HFF-Myc (cell line): Measurements from ENCODE around the gene GPR153.

Experiments
- DNase-seq: peaks from one replicate; pipeline ENCODE4 v3.0.0-alpha.2; 2011; ENCODE audit warnings: low read depth; ENCODE audit errors: extremely low read depth
- H3K4me3 ChIP-seq: replicated peaks from 2 replicates; pipeline ENCODE4 v1.5.1; 2011; ENCODE audit warnings: low read depth, mild to moderate bottlenecking, control low read depth, low read length
- CTCF ChIP-seq: IDR thresholded peaks from 2 replicates; pipeline ENCODE4 v1.5.1; 2012; ENCODE audit warnings: mild to moderate bottlenecking, low read depth, low read length, control low read depth; ENCODE audit errors: missing control alignments

Gene GPR153

GRCh38 chr1:6241887-6242740 lies 18.8 kb downstream of the GPR153 start:
- 0 out of 2 replicates have a peak overlapping the region, but pooled peaks have one; percentile 4 for H3K4me3 ChIP-seq
- TF ChIP-seq CTCF: no peak
- no peak for DNase-seq

- no peak for TF ChIP-seq CTCF
- H3K4me3 ChIP-seq: no peak overlapping the region
- no peak for DNase-seq
Measured at GRCh38 chr1:6241107-6241886, 19.6 kb downstream of the GPR153 start.

GRCh38 chr1:6239950-6240768 lies 20.7 kb downstream of the GPR153 start:
- H3K4me3 ChIP-seq: no peak overlapping the region
- DNase-seq: no peak
- no peak for TF ChIP-seq CTCF

DNA sequence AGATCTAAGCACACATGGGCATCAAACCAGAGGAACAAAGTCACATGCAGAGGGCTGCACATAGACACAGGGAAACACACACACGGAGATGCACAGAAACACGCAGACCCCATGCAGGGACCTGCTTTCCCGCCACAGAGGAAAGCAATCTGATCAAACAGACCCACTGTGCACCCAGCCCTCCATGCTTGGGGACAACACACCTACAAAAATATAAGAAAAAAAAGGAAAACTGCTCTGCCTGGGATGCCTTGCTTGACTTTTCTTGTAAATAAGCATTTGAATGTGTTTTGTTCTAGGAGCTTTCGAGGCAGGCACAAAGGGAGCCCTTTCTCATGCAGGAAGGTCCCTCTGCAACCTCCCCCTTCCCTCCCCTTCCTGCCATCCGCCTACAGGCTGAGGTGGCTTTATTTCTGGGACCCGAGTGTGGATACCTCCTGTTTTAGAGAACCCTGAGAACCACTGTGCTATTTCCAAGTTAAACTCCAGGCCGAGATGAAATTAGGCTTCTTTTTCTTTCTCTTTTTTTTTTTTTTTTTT lies 21.6 kb downstream of the GPR153 start:
- DNase-seq: no peak
- no peak overlapping the region for H3K4me3 ChIP-seq
- no peak for TF ChIP-seq CTCF

GRCh38 chr1:6237093-6237492 lies 23.8 kb downstream of the GPR153 start:
- TF ChIP-seq CTCF: no peak
- no peak for DNase-seq
- H3K4me3 ChIP-seq: no peak overlapping the region

DNA sequence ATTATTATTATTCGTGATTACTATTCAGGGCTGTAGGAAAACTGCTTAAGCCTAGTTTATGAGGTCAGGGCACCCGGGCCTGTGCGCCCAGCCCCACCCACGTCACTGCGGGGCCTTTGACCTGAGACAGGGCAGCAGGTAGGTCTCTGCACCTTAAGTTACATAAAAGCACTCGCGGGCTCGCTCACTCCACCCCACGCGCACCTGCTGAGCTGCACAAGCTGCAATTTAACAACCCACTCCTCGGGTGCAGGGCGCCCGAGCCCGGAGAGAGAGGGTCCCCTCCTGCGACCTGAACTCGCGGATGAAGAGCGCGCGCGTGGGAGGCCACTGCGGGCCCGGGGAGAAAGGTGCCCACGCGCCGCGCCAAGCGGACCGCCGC lies 25.6 kb downstream of the GPR153 start:
- TF ChIP-seq CTCF: no peak

More for the DNA sequence above, 25.6 kb downstream of the GPR153 start:
- no peak for DNase-seq
- H3K4me3 ChIP-seq: peak overlapping the region; percentile 92
